ENCODE results near the gene ARHGAP28. TPM values are rescaled to one million over a fixed set of nuclear protein-coding genes. Genes with fewer than 3 reads are reported as not detected.

Gene ARHGAP28
- total RNA-seq, 2 experiments from 2014 or later, result not detected

DNA sequence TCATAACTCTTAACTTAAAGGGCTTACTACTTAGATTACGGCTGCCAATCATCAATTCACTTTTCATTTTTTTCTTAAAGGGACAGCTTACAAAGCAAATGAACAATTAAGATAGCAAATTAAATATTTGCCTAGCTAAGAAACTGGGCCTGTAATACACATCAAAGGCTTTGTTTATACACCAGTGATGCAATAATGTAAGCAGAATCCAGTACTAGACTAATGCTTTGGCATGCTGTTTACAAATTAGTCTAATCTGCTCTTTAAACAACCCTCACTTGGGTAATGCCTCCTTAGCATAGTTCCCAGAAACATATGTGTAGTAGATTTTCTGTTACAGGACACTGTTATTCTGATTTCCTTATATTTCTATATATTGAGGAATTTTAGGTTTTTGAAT lies 105.8 kb downstream of the ARHGAP28 start:
- CTCF ChIA-PET, result no interaction called here
- H3K27me3 Mint-ChIP-seq, result no peaks in the 10 kb centered on the region
- no peak overlapping the region for H3K4me3 ChIP-seq (ENCODE audit: low read length)

DNA sequence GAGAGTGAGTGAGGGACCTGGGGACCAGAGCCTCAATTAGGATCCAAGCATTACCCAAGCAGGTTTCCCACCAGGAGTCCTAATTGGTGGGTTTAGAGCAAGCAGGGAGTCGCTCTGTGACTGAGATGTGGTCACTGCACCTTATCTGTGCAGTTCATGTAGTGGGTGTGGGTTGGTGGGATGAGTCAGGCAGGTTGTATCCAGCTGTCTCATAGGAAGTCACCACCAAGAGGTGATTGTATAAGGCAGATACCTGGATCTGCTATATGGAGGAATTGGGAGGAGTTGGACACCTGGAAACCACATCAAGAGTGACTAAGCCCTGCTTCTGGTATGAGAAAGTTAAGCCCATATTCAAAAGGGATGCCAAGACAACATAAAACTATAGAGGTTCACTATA lies 106.8 kb downstream of the ARHGAP28 start:
- CTCF ChIA-PET, result no interaction called here
- Mint-ChIP-seq H3K4me1 (ENCODE audit: low read depth) (no peaks in the 10 kb centered on the region), H3K9me3 (peaks cover 7% of the 10 kb centered on the region), H3K4me3 (no peak overlapping the region), H3K27me3 (no peaks in the 10 kb centered on the region), H3K27ac (no peak overlapping the region), H3K36me3 (ENCODE audit: low read depth) (no peaks in the 10 kb centered on the region)
- POLR2A ChIA-PET, result no interaction called here
- Histone ChIP-seq H3K4me1 (ENCODE audit: insufficient read depth, low read length) (no peaks in the 10 kb centered on the region), H3K9me3 (ENCODE audit: control insufficient read depth in 1 of 2, insufficient read depth in 1 of 2, low read length in 2 of 2) (peaks cover 3 to 6% of the 10 kb centered on the region in 2 experiments), H3K27ac (ENCODE audit: low read depth in 1 of 2, low read length in 2 of 2) (no peak overlapping the region), H3K36me3 (ENCODE audit: insufficient read depth, low read length) (no peaks in the 10 kb centered on the region), H3K27me3 (ENCODE audit: control insufficient read depth in 1 of 2, insufficient read depth in 2 of 2, low read length in 2 of 2) (no peaks in the 10 kb centered on the region), H3K4me3 (ENCODE audit: low read length) (no peak overlapping the region)
- ATAC-seq (ENCODE audit: poor library complexity) (no peak), DNase-seq (no peak)
- TF ChIP-seq, protein P1, sequence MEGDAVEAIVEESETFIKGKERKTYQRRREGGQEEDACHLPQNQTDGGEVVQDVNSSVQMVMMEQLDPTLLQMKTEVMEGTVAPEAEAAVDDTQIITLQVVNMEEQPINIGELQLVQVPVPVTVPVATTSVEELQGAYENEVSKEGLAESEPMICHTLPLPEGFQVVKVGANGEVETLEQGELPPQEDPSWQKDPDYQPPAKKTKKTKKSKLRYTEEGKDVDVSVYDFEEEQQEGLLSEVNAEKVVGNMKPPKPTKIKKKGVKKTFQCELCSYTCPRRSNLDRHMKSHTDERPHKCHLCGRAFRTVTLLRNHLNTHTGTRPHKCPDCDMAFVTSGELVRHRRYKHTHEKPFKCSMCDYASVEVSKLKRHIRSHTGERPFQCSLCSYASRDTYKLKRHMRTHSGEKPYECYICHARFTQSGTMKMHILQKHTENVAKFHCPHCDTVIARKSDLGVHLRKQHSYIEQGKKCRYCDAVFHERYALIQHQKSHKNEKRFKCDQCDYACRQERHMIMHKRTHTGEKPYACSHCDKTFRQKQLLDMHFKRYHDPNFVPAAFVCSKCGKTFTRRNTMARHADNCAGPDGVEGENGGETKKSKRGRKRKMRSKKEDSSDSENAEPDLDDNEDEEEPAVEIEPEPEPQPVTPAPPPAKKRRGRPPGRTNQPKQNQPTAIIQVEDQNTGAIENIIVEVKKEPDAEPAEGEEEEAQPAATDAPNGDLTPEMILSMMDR (IDR thresholded peaks at IDR 0.05), result no peak
- intact Hi-C loops (cut with DNase I, micrococcal nuclease), result no loop called here

More for the DNA sequence above, 105.8 kb downstream of the ARHGAP28 start:
- Mint-ChIP-seq H3K27ac (no peak overlapping the region), H3K4me1 (ENCODE audit: low read depth) (no peaks in the 10 kb centered on the region), H3K4me3 (no peak overlapping the region), H3K9me3 (peaks cover 7% of the 10 kb centered on the region), H3K36me3 (ENCODE audit: low read depth) (no peaks in the 10 kb centered on the region)
- TF ChIP-seq, protein P1 (IDR thresholded peaks at IDR 0.05), result no peak
- H3K27ac ChIP-seq (ENCODE audit: low read depth in 1 of 2, low read length in 2 of 2), result no peak overlapping the region
- peaks cover 3 to 6% of the 10 kb centered on the region in 2 experiments for H3K9me3 ChIP-seq (ENCODE audit: control insufficient read depth in 1 of 2, insufficient read depth in 1 of 2, low read length in 2 of 2)
- no peaks in the 10 kb centered on the region for H3K4me1 ChIP-seq (ENCODE audit: insufficient read depth, low read length)
- DNase-seq, result no peak
- H3K27me3 ChIP-seq (ENCODE audit: control insufficient read depth in 1 of 2, insufficient read depth in 2 of 2, low read length in 2 of 2), result no peaks in the 10 kb centered on the region
- no peak for ATAC-seq (ENCODE audit: poor library complexity)
- no peaks in the 10 kb centered on the region for H3K36me3 ChIP-seq (ENCODE audit: insufficient read depth, low read length)
- intact Hi-C loops (cut with DNase I, micrococcal nuclease), result no loop called here
- POLR2A ChIA-PET, result no interaction called here

DNA sequence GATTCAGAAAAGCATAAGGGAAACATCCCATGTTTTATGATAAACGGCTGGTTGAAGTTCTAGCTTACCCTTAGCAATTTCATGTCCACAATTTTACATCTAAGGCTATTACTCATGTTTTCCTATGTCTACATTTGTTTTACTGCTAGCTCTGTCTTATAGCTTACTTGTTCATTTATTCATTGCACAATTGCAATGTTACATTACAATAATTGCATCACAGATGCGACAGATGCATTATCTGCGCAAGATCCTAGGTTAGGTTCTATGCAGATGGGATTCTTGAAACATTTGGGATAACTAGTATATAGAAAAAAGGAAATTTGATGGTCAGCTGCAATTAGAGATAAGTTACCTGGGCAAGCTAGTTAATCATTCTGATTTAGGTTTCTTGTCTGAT lies 108.4 kb downstream of the ARHGAP28 start:
- DNase-seq, result no peak
- Mint-ChIP-seq H3K4me1 (ENCODE audit: low read depth) (no peaks in the 10 kb centered on the region), H3K27ac (no peak overlapping the region), H3K9me3 (peaks cover 3% of the 10 kb centered on the region), H3K36me3 (ENCODE audit: low read depth) (no peaks in the 10 kb centered on the region), H3K27me3 (no peaks in the 10 kb centered on the region), H3K4me3 (no peak overlapping the region)
- H3K4me1 ChIP-seq (ENCODE audit: insufficient read depth, low read length), result no peaks in the 10 kb centered on the region
- H3K4me3 ChIP-seq (ENCODE audit: low read length), result no peak overlapping the region
- TF ChIP-seq, protein P1 (IDR thresholded peaks at IDR 0.05), result no peak
- intact Hi-C loops (cut with DNase I, micrococcal nuclease), result no loop called here
- H3K36me3 ChIP-seq (ENCODE audit: insufficient read depth, low read length), result no peaks in the 10 kb centered on the region
- peaks cover 0 to 3% of the 10 kb centered on the region in 2 experiments for H3K9me3 ChIP-seq (ENCODE audit: control insufficient read depth in 1 of 2, insufficient read depth in 1 of 2, low read length in 2 of 2)
- ChIA-PET POLR2A (no interaction called here), CTCF (no interaction called here)
- no peak overlapping the region for H3K27ac ChIP-seq (ENCODE audit: low read depth in 1 of 2, low read length in 2 of 2)
- ATAC-seq (ENCODE audit: poor library complexity), result no peak
- H3K27me3 ChIP-seq (ENCODE audit: control insufficient read depth in 1 of 2, insufficient read depth in 2 of 2, low read length in 2 of 2), result no peaks in the 10 kb centered on the region
